Caco-2 (cell line): ENCODE results near the gene LRP6. TPM values are rescaled to one million over a fixed set of nuclear protein-coding genes. Genes with fewer than 3 reads are reported as not detected.

Source experiments
- BruUV-seq: library from RNA; stranded (reverse); fragments of 400-500 nt; replicated peaks from 2 replicates; lab custom pipeline; 2021; lab: Mats Ljungman, UMichigan
- CTCF ChIA-PET: fragments of 300-600 bp; sonication (Branson Sonifier 250); formaldehyde crosslinking; loops from one replicate; lab custom pipeline; 2022; ENCODE audit warnings: antibody characterized with exemption; lab: Charles Lee
- POLR2A ChIA-PET: fragments of 300-600 bp; sonication (Branson Sonifier 250); formaldehyde crosslinking; loops from one replicate; lab custom pipeline; 2022; ENCODE audit warnings: antibody characterized with exemption; lab: Charles Lee
- DNase-seq, 2 experiments: peaks; one replicate each; pipeline versions ENCODE4 v3.0.0 to v3.0.0-alpha.2; 2020 to 2022
- H3K27me3 ChIP-seq: replicated peaks from 2 replicates; pipeline ENCODE4 v1.6.0; 2011; ENCODE audit warnings: low read length; ENCODE audit not compliant: control insufficient read depth, insufficient read depth
- H3K36me3 ChIP-seq: 2 replicates; pipeline ENCODE4 v1.5.1; 2011; ENCODE audit warnings: low read length; ENCODE audit not compliant: control insufficient read depth, insufficient read depth
- H3K4me1 ChIP-seq: fragments of 250-450 bp; sonication (Bioruptor Pico); 2 replicates; pipeline ENCODE4 v1.5.1; 2020; ENCODE audit warnings: mild to moderate bottlenecking
- H3K4me3 ChIP-seq: 2 replicates; pipeline ENCODE4 v1.5.1; 2011; ENCODE audit warnings: low read depth, mild to moderate bottlenecking, control low read depth, low read length
- H3K9me3 ChIP-seq: fragments of 250-450 bp; sonication (Bioruptor Pico); 2 replicates; pipeline ENCODE4 v1.5.1; 2020; ENCODE audit warnings: mild to moderate bottlenecking, moderate library complexity
- H3K27ac Mint-ChIP-seq: one replicate; pipeline ENCODE4 v1.8.0; 2022; ENCODE audit warnings: mixed read lengths; ENCODE audit not compliant: unreplicated experiment
- H3K27me3 Mint-ChIP-seq: one replicate; pipeline ENCODE4 v1.8.0; 2022; ENCODE audit warnings: mixed read lengths; ENCODE audit not compliant: insufficient read depth, unreplicated experiment
- H3K36me3 Mint-ChIP-seq: one replicate; pipeline ENCODE4 v1.8.0; 2022; ENCODE audit warnings: mild to moderate bottlenecking, mixed read lengths; ENCODE audit not compliant: insufficient read depth, unreplicated experiment
- H3K4me1 Mint-ChIP-seq: one replicate; pipeline ENCODE4 v1.8.0; 2022; ENCODE audit warnings: low read depth, mixed read lengths; ENCODE audit not compliant: unreplicated experiment
- H3K4me3 Mint-ChIP-seq: one replicate; pipeline ENCODE4 v1.8.0; 2022; ENCODE audit warnings: mild to moderate bottlenecking, moderate library complexity, mixed read lengths; ENCODE audit not compliant: unreplicated experiment
- H3K9me3 Mint-ChIP-seq: one replicate; pipeline ENCODE4 v1.8.0; 2022; ENCODE audit warnings: mixed read lengths; ENCODE audit not compliant: unreplicated experiment
- CTCF ChIP-seq, 2 experiments: fragments of 200-600 bp in 1 of 2; IDR thresholded peaks; 1 replicate in 1 of 2; 2 replicates in 1 of 2; pipeline versions ENCODE4 v1.5.1 to v1.8.0; 2011 to 2022; ENCODE audit warnings: antibody characterized with exemption in 1 of 2, control low read depth in 1 of 2, inconsistent platforms in 1 of 2, low read depth in 1 of 2, low read length in 1 of 2, mild to moderate bottlenecking in 1 of 2, moderate library complexity in 1 of 2; ENCODE audit not compliant: insufficient read depth in 1 of 2, severe bottlenecking in 1 of 2, unreplicated experiment in 1 of 2
- intact Hi-C: fragments of 100-400 bp; cut with micrococcal nuclease; formaldehyde crosslinking; loops from one replicate; pipeline ENCODE4 v1.10.0; 2022; ENCODE audit not compliant: unreplicated experiment
- total RNA-seq: library from RNA; stranded (reverse); gene quantifications from 2 replicates; pipeline ENCODE4 v1.2.3, GENCODE V29; 2022

Gene LRP6
- total RNA-seq, 1 experiment from 2014 or later = 72.7 TPM

GRCh38 chr12:12181511-12181910 lies 85.3 kb downstream of the LRP6 start:
- intact Hi-C loops = no loop called here
- no peaks in the 10 kb centered on the region; the same call in 1 of the 2 replicates for H3K4me1 ChIP-seq
- BruUV-seq = no TSS peak
- CTCF ChIA-PET = no interaction called here
- TF ChIP-seq CTCF (IDR thresholded peaks at IDR 0.05; ENCODE audit: insufficient read depth in 1 of 2, low read depth in 1 of 2, low read length in 1 of 2, severe bottlenecking in 1 of 2, unreplicated experiment in 1 of 2) = no peak
- H3K27me3 ChIP-seq = no peaks in the 10 kb centered on the region
- H3K4me1 Mint-ChIP-seq = peaks cover 8% of the 10 kb centered on the region
- H3K9me3 Mint-ChIP-seq = no peaks in the 10 kb centered on the region
- H3K4me3 Mint-ChIP-seq = no peak overlapping the region
- no peaks in the 10 kb centered on the region for H3K27me3 Mint-ChIP-seq
- no peak overlapping the region for H3K4me3 ChIP-seq
- DNase-seq = no peak
- no peak overlapping the region for H3K27ac Mint-ChIP-seq
- H3K36me3 ChIP-seq = peaks cover 1% of the 10 kb centered on the region; the same call in 1 of the 2 replicates
- peaks cover 37% of the 10 kb centered on the region for H3K36me3 Mint-ChIP-seq
- H3K9me3 ChIP-seq = no peaks in the 10 kb centered on the region
- POLR2A ChIA-PET = no interaction called here

- ChIA-PET POLR2A (no interaction called here), CTCF (no interaction called here)
- no peaks in the 10 kb centered on the region for H3K9me3 ChIP-seq
- BruUV-seq = no TSS peak
- H3K4me3 ChIP-seq = no peak overlapping the region
- H3K9me3 Mint-ChIP-seq = no peaks in the 10 kb centered on the region
- H3K36me3 Mint-ChIP-seq = peaks cover 28% of the 10 kb centered on the region
- intact Hi-C loops = no loop called here
- no peak overlapping the region for H3K27ac Mint-ChIP-seq
- H3K4me1 Mint-ChIP-seq = peaks cover 8% of the 10 kb centered on the region
- TF ChIP-seq CTCF (IDR thresholded peaks at IDR 0.05; ENCODE audit: insufficient read depth in 1 of 2, low read depth in 1 of 2, low read length in 1 of 2, severe bottlenecking in 1 of 2, unreplicated experiment in 1 of 2) = no peak
- H3K27me3 Mint-ChIP-seq = no peaks in the 10 kb centered on the region
- no peak for DNase-seq
- no peak overlapping the region for H3K4me3 Mint-ChIP-seq
- peaks cover 1% of the 10 kb centered on the region; the same call in 1 of the 2 replicates for H3K36me3 ChIP-seq
- H3K27me3 ChIP-seq = no peaks in the 10 kb centered on the region
- H3K4me1 ChIP-seq = no peaks in the 10 kb centered on the region; the same call in 1 of the 2 replicates
These were observed 86.3 kb downstream of the LRP6 start for GRCh38 chr12:12180575-12180974.

GRCh38 chr12:12180136-12180535 lies 86.7 kb downstream of the LRP6 start:
- intact Hi-C loops = no loop called here

More at GRCh38 chr12:12180136-12180535, 86.7 kb downstream of the LRP6 start:
- DNase-seq = no peak
- TF ChIP-seq CTCF (IDR thresholded peaks at IDR 0.05; ENCODE audit: insufficient read depth in 1 of 2, low read depth in 1 of 2, low read length in 1 of 2, severe bottlenecking in 1 of 2, unreplicated experiment in 1 of 2) = no peak
- no peaks in the 10 kb centered on the region for H3K27me3 Mint-ChIP-seq
- no peaks in the 10 kb centered on the region; the same call in 1 of the 2 replicates for H3K4me1 ChIP-seq
- no peak overlapping the region for H3K4me3 Mint-ChIP-seq
- CTCF ChIA-PET = no interaction called here
- POLR2A ChIA-PET = no interaction called here
- no peaks in the 10 kb centered on the region for H3K9me3 Mint-ChIP-seq
- BruUV-seq = no TSS peak
- no peak overlapping the region for H3K4me3 ChIP-seq
- no peaks in the 10 kb centered on the region for H3K27me3 ChIP-seq
- no peak overlapping the region for H3K27ac Mint-ChIP-seq
- peaks cover 23% of the 10 kb centered on the region for H3K36me3 Mint-ChIP-seq
- no peaks in the 10 kb centered on the region for H3K9me3 ChIP-seq
- H3K4me1 Mint-ChIP-seq = peaks cover 8% of the 10 kb centered on the region
- peaks cover 1% of the 10 kb centered on the region; the same call in 1 of the 2 replicates for H3K36me3 ChIP-seq
